Fibroblast of peridontal ligament (primary cell): Measurements from ENCODE around the gene STK11.
"Not testable (repeated sequence)": the region's sequence is repeated elsewhere in the genome, so short reads cannot be mapped to it uniquely, and the experiment has no call there.

Experiments
- DNase-seq: peaks from one replicate; pipeline ENCODE4 v3.0.0-alpha.2; 2010; ENCODE audit errors: extremely low read depth

Gene STK11

GRCh38 chr19:1238369-1239303 is 33.1 kb downstream of the STK11 start:
- no peak for DNase-seq

- DNase-seq: no peak
Observed at GRCh38 chr19:1239420-1239795, 33.8 kb downstream of the STK11 start.

- DNase-seq: peak; percentile 86
Observed at GRCh38 chr19:1239796-1240737, 34.5 kb downstream of the STK11 start.

DNA sequence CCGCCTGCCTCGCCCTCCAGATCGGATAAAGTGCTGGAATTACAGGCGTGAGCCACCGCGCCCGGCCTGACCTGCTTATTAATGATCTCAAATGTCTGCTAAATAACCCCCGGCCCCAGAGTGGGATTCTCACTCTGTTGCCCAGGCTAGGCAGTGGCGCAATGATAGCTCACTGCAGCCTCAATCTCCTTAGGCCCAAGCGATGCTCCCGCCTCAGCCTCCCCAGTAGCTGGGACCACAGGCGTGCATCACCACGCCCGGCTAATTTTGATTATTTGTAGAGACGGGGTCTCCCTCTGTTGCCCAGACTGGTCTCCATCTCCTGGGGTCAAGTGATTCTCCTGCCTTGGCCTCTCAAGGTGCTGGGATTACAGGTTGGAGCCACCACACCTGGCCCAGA is 35.3 kb downstream of the STK11 start:
- no peak for DNase-seq

GRCh38 chr19:1241417-1242095 is 36.0 kb downstream of the STK11 start, which contains the start of gene ATP5F1D:
ATP5F1D (plus strand) TSS chr19:1241751; CDS start chr19:1241851, 100 bp downstream.
- DNase-seq: peak; percentile 92

GRCh38 chr19:1243768-1244692 is 38.5 kb downstream of the STK11 start:
- peak; percentile 79 for DNase-seq

GRCh38 chr19:1244693-1245451 is 39.3 kb downstream of the STK11 start:
- no peak for DNase-seq

DNA sequence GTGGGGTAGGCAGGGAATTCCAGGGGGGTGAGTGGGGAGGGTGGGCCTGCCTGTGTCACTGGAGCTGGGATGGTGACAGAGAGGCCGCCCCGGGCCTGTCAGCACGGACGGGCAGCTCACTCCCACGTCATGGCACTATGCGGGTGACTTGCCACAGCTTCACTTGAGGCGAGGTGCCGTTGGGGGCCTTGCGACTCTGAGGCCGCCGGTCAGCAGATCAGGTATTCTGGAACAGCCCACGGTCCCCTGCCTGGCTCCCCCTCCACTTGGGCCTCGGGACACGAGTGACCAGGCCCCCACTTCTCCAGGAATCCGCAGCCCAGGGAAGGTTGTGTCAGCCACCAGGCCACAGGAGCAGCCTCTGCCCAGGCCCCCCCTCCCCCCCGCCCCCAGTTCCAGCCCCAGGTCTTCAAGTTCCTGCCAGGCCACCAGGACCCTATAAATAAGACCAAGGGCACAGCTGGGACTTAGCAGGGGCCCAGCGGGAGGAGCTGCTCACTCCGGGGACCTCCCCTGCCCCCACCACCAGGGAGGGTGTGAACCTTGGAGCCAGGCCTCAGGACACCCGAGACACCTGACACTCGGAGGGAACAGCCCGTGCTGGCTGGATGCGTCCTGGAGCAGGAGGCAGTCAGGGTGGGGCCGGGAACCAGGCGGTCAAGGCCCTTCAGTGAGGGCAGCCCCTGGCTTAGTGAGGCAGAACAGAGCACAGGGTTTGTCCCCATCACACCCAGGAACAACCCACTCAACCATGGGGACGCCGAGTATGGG is 40.1 kb downstream of the STK11 start:
- no peak for DNase-seq

GRCh38 chr19:1246265-1247087 is 40.9 kb downstream of the STK11 start:
- DNase-seq: not testable (repeated sequence)

GRCh38 chr19:1247748-1248138 is 42.2 kb downstream of the STK11 start:
- no peak for DNase-seq

GRCh38 chr19:1248139-1248785 is 42.7 kb downstream of the STK11 start, which contains the start of gene MIDN:
MIDN (plus strand) TSS chr19:1248583; CDS start chr19:1250297, 1,714 bp downstream.
- peak; percentile 86 for DNase-seq

DNA sequence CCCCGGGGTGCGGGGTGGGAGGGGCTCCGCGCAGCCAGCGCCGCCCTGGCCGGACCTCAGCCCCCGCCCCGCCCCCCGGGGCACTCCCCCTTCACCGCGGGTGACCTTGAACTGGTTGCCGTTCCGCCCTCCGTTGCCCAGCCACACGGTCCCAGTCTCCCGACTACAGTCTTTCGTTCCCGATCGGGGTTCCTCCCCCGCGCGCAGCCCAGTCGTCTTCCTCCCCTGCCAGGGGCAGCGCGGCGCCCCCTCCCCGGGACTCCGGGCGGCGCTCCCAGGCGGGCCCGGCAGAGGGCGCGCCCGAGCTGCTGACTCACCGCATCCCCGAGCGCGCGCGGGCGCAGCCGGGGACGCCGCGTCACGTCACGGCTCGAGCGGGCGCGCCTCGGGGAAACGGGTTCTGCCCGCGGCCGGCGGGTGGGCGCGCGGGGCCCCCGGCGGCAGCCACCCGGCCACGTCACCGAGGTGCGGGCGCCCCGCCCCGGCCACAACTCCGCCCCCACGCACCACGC is 43.3 kb downstream of the STK11 start:
- DNase-seq: peak; percentile 67

GRCh38 chr19:1249298-1249989 is 43.9 kb downstream of the STK11 start:
- peak; percentile 95 for DNase-seq

GRCh38 chr19:1249990-1250436 is 44.4 kb downstream of the STK11 start:
- DNase-seq: no peak

DNA sequence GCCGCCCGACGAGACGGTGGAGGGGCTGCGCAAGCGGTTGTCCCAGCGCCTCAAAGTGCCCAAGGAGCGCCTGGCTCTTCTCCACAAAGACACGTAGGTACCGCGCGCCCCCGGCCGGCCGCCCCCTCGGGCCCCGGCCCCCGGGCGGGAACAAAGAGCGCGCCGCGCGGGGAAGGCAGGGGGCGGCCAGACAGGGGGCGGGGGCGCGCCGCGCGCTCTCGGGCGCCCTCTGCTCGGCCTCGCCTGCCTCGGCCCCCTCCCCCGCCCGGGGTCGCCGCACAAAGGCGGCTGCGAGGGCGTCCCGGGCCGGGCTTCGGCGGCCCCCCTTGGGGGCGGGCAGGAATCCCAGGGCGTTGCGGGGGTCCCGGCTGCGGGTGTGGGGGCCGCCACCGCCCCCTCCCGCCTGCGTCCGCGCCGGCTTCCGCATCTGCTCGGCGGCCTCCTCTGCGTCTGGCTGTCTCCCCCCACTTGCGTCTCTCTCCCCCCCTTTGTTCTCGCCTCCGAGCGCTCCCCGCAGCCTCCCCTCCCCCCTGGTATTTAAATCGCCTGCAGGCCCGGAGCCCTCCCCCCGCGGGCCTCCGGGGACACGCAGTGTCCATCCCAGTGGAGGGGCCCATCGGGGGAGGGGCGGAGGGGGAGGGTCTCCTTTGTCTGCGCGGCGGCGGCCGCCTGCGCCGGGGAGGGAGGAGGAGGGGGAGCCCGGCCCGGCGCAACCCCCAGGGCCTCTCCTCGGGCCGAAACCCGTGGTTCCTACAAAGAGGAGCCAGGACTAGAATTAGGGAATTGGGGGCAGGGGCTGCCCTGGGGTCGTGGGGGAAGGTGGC is 45.1 kb downstream of the STK11 start:
- DNase-seq: peak; percentile 50
